ENCODE measurements around the gene LCN10. TPM values are rescaled to one million over a fixed set of nuclear protein-coding genes. Genes with fewer than 3 reads are reported as not detected.

The LCN10 gene
- total RNA-seq, 4 donors from 2014 or later = 3.5 to 10.2 (median 5.0) TPM

- DNase-seq (ENCODE audit: low spot score) (no peak), ATAC-seq (ENCODE audit: low FRiP score) (no peak)
- no peak for TF ChIP-seq CTCF (IDR thresholded peaks at IDR 0.05)
Observed at GRCh38 chr9:136700959-136701667, 41.6 kb downstream of the LCN10 start.

GRCh38 chr9:136700304-136700703 lies 42.4 kb downstream of the LCN10 start:
- DNase-seq (ENCODE audit: low spot score) (no peak), ATAC-seq (ENCODE audit: low FRiP score) (no peak)
- TF ChIP-seq CTCF (IDR thresholded peaks at IDR 0.05) = no peak

- TF ChIP-seq CTCF (IDR thresholded peaks at IDR 0.05) = no peak
- DNase-seq (ENCODE audit: low spot score) = no peak
- no peak for ATAC-seq (ENCODE audit: low FRiP score)
Observed at GRCh38 chr9:136698635-136699246, 44.0 kb downstream of the LCN10 start.

- DNase-seq (ENCODE audit: low spot score) (no peak), ATAC-seq (ENCODE audit: low FRiP score) (no peak)
- TF ChIP-seq CTCF (IDR thresholded peaks at IDR 0.05) = no peak
Observed at GRCh38 chr9:136697821-136698526, 44.8 kb downstream of the LCN10 start.

GRCh38 chr9:136697146-136697820 lies 45.5 kb downstream of the LCN10 start:
- ATAC-seq (ENCODE audit: low FRiP score) = no peak
- DNase-seq (ENCODE audit: low spot score) = no peak
- no peak for TF ChIP-seq CTCF (IDR thresholded peaks at IDR 0.05)

GRCh38 chr9:136696502-136696901 lies 46.2 kb downstream of the LCN10 start:
- DNase-seq (ENCODE audit: low spot score) (no peak), ATAC-seq (ENCODE audit: low FRiP score) (no peak)
- no peak for TF ChIP-seq CTCF (IDR thresholded peaks at IDR 0.05)

Measured in omental fat pad (tissue), 4 donors.